Measurements from ENCODE around the gene KRTAP12-3. TPM values are rescaled to one million over a fixed set of nuclear protein-coding genes. Genes with fewer than 3 reads are reported as not detected.
A peak's percentile ranks its signal among the peaks of the same experiment; 100 is the strongest.
"Not testable (repeated sequence)": the region's sequence is repeated elsewhere in the genome, so short reads cannot be mapped to it uniquely, and the experiment has no call there.

Gene KRTAP12-3
- total RNA-seq, 2 donors from 2014 or later, result not detected

- intact Hi-C loops (cut with DNase I), result no loop called here
- Histone ChIP-seq H3K4me3 (no peak overlapping the region), H3K36me3 (no peaks in the 10 kb centered on the region), H3K9me3 (no peaks in the 10 kb centered on the region), H3K4me1 (replicated peaks) (no peaks in the 10 kb centered on the region), H3K27ac (no peak overlapping the region), H3K27me3 (replicated peaks; ENCODE audit: insufficient read depth) (peaks cover 11% of the 10 kb centered on the region)
- DNase-seq (ENCODE audit: low spot score), result no peak
- WGBS, result 70% methylated on average over 11 of the region's 11 CpGs
- TF ChIP-seq POLR2A (IDR thresholded peaks at IDR 0.05) (no peak), CTCF (IDR thresholded peaks at IDR 0.05) (no peak), POLR2AphosphoS5 (IDR thresholded peaks at IDR 0.05) (no peak)
Measured at GRCh38 chr21:44694776-44695175, 37.0 kb downstream of the KRTAP12-3 start.

DNA sequence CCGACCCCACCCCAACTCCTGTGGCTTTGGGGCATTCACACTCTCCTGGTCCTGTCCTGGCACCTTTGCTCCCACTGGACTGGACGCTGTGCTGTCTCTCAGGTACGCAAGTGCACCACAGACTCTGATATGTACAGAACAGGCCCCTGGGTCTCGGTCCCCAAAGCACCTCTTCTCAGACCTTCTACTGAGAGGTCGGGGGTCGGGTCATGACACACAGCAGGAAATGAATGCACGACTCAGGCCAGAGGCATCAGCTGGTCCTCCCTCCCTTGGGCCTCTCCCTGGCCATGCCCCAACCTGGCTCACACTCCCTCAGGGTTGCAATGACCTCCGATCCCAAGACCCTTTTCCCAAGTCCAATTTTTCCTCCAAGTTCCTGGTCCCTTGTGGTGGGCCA, 37.5 kb downstream of the KRTAP12-3 start:
- Histone ChIP-seq H3K4me3 (no peak overlapping the region), H3K4me1 (replicated peaks) (no peaks in the 10 kb centered on the region), H3K27ac (no peak overlapping the region), H3K9me3 (no peaks in the 10 kb centered on the region), H3K36me3 (no peaks in the 10 kb centered on the region), H3K27me3 (replicated peaks; ENCODE audit: insufficient read depth) (peaks cover 11% of the 10 kb centered on the region)
- intact Hi-C loops (cut with DNase I), result no loop called here
- peak; percentile 2 for DNase-seq (ENCODE audit: low spot score)
- 73% methylated on average over 8 of the region's 8 CpGs for whole genome bisulfite sequencing
- TF ChIP-seq POLR2AphosphoS5 (IDR thresholded peaks at IDR 0.05), result no peak
- TF ChIP-seq POLR2A (IDR thresholded peaks at IDR 0.05), result no peak
- TF ChIP-seq CTCF (IDR thresholded peaks at IDR 0.05), result no peak

GRCh38 chr21:44695641-44696040, 37.9 kb downstream of the KRTAP12-3 start:
- no peak for TF ChIP-seq CTCF (IDR thresholded peaks at IDR 0.05)
- TF ChIP-seq POLR2A (IDR thresholded peaks at IDR 0.05), result no peak
- TF ChIP-seq POLR2AphosphoS5 (IDR thresholded peaks at IDR 0.05), result no peak
- 79% methylated on average over 8 of the region's 8 CpGs for WGBS
- Histone ChIP-seq H3K27ac (no peak overlapping the region), H3K4me1 (replicated peaks) (no peaks in the 10 kb centered on the region), H3K4me3 (no peak overlapping the region), H3K36me3 (no peaks in the 10 kb centered on the region), H3K27me3 (replicated peaks; ENCODE audit: insufficient read depth) (peaks cover 11% of the 10 kb centered on the region), H3K9me3 (no peaks in the 10 kb centered on the region)
- DNase-seq (ENCODE audit: low spot score), result no peak
- intact Hi-C loops (cut with DNase I), result no loop called here

- H3K4me3 ChIP-seq, result no peak overlapping the region
- no peaks in the 10 kb centered on the region for H3K4me1 ChIP-seq (replicated peaks)
- peaks cover 14% of the 10 kb centered on the region for H3K27me3 ChIP-seq (replicated peaks; ENCODE audit: insufficient read depth)
- H3K9me3 ChIP-seq, result no peaks in the 10 kb centered on the region
- intact Hi-C loops (cut with DNase I), result no loop called here
- H3K36me3 ChIP-seq, result no peaks in the 10 kb centered on the region
- no peak for DNase-seq (ENCODE audit: low spot score)
- TF ChIP-seq CTCF (IDR thresholded peaks at IDR 0.05) (no peak), POLR2A (IDR thresholded peaks at IDR 0.05) (no peak), POLR2AphosphoS5 (IDR thresholded peaks at IDR 0.05) (no peak)
- 71% methylated on average over 10 of the region's 10 CpGs for WGBS
- no peak overlapping the region for H3K27ac ChIP-seq
Measured at GRCh38 chr21:44696572-44696971, 38.8 kb downstream of the KRTAP12-3 start.

DNA sequence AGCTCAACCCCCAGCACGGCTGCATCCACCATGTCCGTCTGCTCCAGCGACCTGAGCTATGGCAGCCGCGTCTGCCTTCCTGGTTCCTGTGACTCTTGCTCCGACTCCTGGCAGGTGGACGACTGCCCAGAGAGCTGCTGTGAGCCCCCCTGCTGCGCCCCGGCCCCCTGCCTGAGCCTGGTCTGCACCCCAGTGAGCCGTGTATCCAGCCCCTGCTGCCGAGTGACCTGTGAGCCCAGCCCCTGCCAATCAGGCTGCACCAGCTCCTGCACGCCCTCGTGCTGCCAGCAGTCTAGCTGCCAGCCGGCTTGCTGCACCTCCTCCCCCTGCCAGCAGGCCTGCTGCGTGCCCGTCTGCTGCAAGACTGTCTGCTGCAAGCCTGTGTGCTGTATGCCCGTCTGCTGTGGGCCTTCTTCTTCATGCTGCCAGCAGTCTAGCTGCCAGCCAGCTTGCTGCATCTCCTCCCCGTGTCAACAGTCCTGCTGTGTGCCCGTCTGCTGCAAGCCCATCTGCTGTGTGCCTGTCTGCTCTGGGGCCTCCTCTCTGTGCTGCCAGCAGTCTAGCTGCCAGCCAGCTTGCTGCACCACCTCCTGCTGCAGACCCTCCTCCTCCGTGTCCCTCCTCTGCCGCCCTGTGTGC, 39.6 kb downstream of the KRTAP12-3 start, which contains the start of gene KRTAP10-12:
Gene KRTAP10-12, plus strand, starts transcription at position 1 of the 639 bp plus-strand sequence. Its CDS starts 30 bp downstream, at position 31.
- H3K4me1 ChIP-seq (replicated peaks); DNase-seq (ENCODE audit: low spot score); H3K36me3 ChIP-seq; intact Hi-C loops (cut with DNase I); H3K27ac ChIP-seq; H3K9me3 ChIP-seq; H3K4me3 ChIP-seq: not testable (repeated sequence)
- WGBS, result 45% methylated on average over 17 of the region's 21 CpGs
- peaks cover 14% of the 10 kb centered on the region for H3K27me3 ChIP-seq (replicated peaks; ENCODE audit: insufficient read depth)
